Measurements from ENCODE around the gene TLE4.
"Not testable (repeated sequence)": the region's sequence is repeated elsewhere in the genome, so short reads cannot be mapped to it uniquely, and the experiment has no call there.

Gene TLE4

GRCh38 chr9:79637177-79637925, 65.6 kb downstream of the TLE4 start:
- no peak for DNase-seq (ENCODE audit: low read depth in 3 of 3)

- no peak for DNase-seq (ENCODE audit: low read depth in 3 of 3)
These were observed 67.0 kb downstream of the TLE4 start for GRCh38 chr9:79638806-79639205.

- DNase-seq (ENCODE audit: low read depth in 3 of 3), result no peak
These were observed 67.6 kb downstream of the TLE4 start for GRCh38 chr9:79639354-79639753.

DNA sequence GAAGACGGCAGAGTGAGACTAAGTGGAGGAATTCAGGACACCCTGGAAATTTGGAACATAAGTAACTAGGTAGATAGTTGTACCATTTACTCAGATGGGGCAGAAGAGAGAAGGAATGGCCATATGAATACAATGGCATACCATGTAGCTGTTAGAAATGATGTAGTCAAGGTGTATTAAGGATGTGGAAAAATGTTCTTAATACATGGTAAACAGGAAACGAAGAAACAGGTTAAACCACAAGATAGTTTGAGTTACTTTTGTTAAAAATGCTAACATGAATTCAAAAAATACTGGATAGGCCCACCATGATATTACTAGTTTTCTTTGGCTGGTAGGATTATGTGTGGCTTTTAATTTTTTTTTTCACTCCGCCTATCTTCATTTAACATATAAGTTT, 68.3 kb downstream of the TLE4 start:
- DNase-seq (ENCODE audit: low read depth in 3 of 3), result not testable (repeated sequence)

DNA sequence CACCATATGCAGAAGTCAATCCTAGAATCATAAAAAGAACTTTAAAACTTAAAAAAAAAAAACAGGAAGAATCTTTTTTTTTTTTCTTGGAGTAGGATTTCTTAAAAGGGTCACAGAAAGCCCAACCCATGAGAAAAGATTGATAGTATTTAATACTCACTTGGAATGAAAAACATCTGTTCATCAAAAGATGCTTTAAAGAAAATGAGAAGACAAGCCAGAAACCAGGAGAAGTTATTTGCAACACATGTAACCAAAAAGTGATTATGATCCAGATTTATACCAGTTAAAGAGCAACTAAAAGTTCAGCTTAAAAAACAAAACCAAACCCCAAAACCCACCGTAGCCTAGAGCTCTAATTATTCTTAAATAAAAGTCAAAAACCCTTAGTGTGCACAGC, 69.3 kb downstream of the TLE4 start:
- no peak for DNase-seq (ENCODE audit: low read depth in 3 of 3)

DNA sequence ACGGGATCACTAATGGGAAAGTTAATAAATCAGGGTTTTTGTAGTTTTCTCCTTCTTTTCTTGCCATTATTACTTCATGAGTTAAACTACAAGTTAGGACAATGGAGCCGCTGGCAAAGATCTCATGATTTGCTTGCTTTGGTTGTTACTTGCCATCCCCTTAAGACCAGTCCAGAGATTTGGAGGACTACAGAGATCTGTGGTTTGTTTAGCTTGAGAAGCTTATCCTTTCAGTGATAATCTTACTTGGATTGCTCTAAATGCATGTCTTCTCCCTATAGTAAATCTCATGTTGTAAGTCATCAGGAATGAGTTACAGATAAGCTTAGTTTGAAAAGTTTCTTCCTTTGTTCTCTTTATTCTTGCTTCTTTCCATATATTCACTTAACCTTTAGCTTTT, 70.9 kb downstream of the TLE4 start:
- DNase-seq (ENCODE audit: low read depth in 3 of 3), result no peak

GRCh38 chr9:79644048-79644447, 72.3 kb downstream of the TLE4 start:
- DNase-seq (ENCODE audit: low read depth in 3 of 3), result no peak

DNA sequence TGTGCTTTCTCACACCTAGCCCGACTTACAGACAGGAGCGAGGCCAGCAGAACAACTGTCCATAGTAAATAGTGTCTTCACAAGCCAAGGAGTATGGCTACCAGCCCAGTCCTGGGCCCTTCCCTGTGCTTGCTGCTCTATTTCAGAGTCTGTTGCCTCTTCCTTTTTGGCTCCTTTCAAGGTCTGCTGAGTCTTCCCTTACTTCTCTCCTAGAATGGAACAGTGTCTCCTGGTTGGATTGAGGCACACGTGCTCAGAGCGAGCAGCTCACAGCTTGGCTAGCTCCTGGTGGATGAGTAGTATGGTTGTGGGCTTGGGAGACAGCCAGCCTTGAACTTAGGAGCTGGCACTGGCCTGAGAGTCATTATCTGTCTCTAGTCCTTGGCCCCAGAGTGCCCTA, 72.8 kb downstream of the TLE4 start:
- no peak for DNase-seq (ENCODE audit: low read depth in 3 of 3)

- DNase-seq (ENCODE audit: low read depth in 3 of 3), result no peak
These were observed 73.3 kb downstream of the TLE4 start for GRCh38 chr9:79645110-79645509.

DNA sequence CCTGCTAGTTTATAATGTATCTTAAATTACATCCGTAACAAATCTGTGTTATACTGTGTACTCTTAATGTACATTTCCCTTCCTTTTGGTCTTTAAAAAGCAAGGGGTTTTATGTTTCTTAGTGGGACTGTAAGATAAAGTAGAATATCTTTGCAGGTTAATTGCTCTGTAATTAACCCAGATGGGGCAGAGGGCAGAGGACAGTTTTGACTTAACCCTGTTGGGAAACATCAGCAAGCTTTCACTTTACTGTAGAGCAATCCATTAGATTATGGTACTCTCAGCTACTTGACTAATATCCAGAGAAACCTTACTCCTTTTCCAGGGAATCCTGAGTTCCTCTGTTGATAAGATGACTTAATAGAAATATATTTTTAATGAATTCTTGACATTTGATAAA, 74.3 kb downstream of the TLE4 start:
- no peak for DNase-seq (ENCODE audit: low read depth in 3 of 3)

GRCh38 chr9:79651251-79651795, 79.6 kb downstream of the TLE4 start:
- DNase-seq (ENCODE audit: low read depth in 3 of 3), result no peak

GRCh38 chr9:79652598-79652997, 80.8 kb downstream of the TLE4 start:
- DNase-seq (ENCODE audit: low read depth in 3 of 3), result no peak

DNA sequence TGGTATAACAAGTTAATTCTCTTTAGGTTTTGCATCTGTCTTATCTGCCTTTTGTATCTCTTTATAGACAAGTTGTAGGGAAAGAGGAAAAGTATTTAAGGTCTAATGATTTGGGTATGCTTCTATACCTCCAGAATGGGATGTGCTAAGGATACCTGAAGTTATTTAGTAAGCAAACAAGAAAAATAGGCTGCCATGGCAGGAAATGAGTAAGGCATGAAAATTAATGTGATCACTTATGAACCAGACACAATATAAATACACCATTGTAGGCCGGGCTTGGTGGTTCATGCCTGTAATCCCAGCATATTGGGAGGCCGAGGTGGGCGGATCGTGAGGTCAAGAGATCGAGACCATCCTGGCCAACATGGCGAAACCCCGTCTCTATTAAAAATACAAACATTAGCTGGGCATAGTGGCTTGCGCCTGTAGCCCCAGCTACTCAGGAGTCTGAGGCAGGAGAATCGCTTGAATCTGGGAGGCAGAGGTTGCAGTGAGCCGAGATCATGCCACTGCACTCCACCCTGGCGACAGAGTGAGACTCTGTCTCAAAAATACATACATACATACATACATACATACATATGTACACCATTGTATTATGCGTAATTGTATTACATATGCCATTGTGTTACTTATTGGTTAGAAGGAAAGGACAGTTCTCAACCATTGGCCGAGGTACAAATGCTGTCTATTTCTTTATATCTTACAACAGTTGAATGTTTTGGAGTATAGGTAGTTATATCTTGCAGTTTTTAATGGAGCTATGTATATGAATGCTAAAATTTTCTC, 83.0 kb downstream of the TLE4 start:
- DNase-seq (ENCODE audit: low read depth in 3 of 3), result not testable (repeated sequence)

DNA sequence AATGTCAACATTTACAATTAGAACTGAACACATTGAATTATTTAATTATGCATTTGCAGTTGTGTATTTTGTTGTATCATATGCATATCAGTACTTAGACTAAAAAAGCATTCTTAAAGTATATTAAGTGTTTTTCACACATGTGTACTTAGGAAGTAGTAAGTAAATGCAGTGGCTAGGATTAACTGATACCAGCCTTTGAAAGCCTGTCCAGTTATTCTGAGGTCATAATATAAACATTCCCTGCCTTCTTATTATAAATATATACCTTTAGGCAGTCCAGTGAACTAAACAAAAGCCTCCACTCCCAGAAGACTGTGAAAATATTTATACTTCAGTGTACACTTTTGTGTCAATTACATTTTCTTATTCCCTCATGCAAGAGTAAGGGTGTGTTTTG, 83.8 kb downstream of the TLE4 start:
- no peak for DNase-seq (ENCODE audit: low read depth in 3 of 3)

DNA sequence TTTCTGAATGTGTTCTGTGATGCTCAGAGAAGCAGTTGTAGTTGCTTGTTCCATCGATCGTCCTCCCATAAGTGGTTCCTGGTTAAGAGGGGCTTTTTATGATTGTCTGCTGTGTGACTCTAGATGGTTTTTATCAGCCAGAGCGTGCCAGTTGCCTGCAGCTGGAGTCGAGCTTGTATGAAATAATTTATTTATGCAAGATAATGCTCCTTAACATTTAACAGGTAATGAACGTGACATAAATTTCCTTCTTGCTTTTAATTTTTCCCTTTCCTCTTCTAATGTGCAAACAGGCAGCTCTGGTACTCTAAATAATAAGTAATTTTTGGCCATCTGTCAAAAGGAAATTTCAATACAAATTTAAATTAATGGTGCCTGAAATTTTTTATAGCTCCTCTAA, 84.4 kb downstream of the TLE4 start:
- DNase-seq (ENCODE audit: low read depth in 3 of 3), result no peak

- no peak for DNase-seq (ENCODE audit: low read depth in 3 of 3)
These were observed 86.1 kb downstream of the TLE4 start for GRCh38 chr9:79657891-79658290.

GRCh38 chr9:79658926-79659325, 87.2 kb downstream of the TLE4 start:
- DNase-seq (ENCODE audit: low read depth in 3 of 3), result no peak

DNA sequence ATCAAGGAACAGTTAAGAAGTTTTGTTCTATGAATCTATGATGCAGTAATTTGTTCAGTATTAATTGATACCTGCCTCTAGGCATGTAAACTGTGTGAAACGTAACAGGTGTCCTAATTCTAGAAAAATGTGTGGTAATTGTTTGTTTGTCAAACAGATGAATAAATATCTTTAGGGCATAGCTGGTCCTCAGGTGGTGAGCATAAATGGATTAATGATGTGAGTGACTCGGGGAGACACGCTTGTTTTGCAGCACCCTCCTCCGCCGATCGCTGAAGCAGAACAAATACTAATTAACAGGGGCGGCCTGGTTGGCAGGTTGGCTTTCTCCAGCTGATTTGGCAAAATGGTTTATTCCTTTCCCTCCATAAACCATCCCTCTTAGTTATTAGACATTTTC, 88.8 kb downstream of the TLE4 start:
- DNase-seq (ENCODE audit: low read depth in 3 of 3), result no peak

DNA sequence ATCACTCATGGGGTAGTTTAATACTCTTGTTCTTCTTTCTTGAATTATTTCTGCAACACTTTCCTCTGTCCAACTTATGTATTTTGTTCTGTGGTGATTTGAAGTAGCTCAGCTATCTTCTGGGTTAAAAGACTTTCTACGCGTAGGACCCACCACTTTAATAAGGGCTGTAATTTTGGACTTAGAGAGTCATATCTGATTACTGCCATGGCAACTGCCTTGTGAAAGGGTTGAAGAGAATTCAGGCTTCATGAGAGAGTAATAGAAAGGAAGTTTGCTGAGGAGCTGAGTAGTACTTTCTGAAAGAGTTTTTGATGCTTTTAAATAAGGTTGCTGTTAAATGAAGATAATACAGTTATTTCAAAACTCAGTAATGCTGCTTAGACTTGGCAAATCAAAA, 89.5 kb downstream of the TLE4 start:
- DNase-seq (ENCODE audit: low read depth in 3 of 3), result no peak

- no peak for DNase-seq (ENCODE audit: low read depth in 3 of 3)
These were observed 90.2 kb downstream of the TLE4 start for GRCh38 chr9:79661886-79662536.

DNA sequence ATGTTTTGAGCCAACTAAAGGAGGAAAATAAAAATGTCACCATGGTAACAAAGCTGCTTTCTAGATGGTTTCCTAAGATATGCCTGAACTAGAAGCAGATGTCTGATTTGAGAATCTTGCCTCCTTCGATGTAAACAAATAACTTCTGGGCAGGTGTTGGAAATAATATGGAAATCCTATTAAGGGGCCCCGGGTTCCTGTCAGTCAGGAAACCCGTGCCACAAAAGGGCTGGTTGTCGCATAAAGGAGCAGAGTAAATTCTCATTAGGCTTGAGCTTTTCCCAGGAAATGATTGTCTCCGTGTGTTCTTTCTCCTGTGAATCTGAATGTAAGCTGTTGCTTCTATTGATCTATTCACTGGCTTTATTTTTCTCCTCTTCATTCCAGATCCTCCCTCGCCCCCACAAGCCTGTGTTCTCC, 90.8 kb downstream of the TLE4 start:
- no peak for DNase-seq (ENCODE audit: low read depth in 3 of 3)

GRCh38 chr9:79663300-79663699, 91.5 kb downstream of the TLE4 start:
- no peak for DNase-seq (ENCODE audit: low read depth in 3 of 3)

DNA sequence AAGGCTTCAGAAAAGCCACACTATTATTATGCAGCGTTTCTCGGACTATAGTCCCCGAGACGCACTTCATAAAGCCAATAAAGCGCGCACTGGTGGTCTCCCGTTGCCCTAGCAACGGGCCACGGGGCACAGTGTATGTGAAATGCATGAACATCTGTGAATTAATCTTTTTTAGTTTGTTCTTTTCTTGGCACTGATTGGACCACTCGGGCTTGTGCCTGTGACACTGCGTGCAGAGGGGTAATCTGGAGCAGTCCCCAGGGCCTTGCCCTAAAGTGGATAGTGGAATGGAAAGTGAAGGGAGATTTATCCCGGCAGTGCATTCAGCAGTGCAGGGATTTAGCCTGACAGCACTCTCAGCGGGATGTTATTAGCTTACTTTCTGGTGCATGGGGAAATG, 92.1 kb downstream of the TLE4 start:
- no peak for DNase-seq (ENCODE audit: low read depth in 3 of 3)

All from stimulated activated CD4-positive, alpha-beta T cell treated with anti-CD3 and anti-CD28 coated beads, TNF-alpha, amount 100 ng/mL, for 48 hours (primary cell).